Activated CD4-positive, alpha-beta T cell treated with anti-CD3 and anti-CD28 coated beads, Interleukin-10, Interleukin-2, amounts not matched to agents 100 ng/mL and 50 ng/mL, durations not matched to agents 16 hours and 8 hours (primary cell): ENCODE data around the gene SPCS3.
"Not testable (repeated sequence)": the region's sequence is repeated elsewhere in the genome, so short reads cannot be mapped to it uniquely, and the experiment has no call there.

Experiments
- DNase-seq: peaks from one replicate; pipeline ENCODE4 v3.0.0-alpha.2; 2020

Gene SPCS3

DNA sequence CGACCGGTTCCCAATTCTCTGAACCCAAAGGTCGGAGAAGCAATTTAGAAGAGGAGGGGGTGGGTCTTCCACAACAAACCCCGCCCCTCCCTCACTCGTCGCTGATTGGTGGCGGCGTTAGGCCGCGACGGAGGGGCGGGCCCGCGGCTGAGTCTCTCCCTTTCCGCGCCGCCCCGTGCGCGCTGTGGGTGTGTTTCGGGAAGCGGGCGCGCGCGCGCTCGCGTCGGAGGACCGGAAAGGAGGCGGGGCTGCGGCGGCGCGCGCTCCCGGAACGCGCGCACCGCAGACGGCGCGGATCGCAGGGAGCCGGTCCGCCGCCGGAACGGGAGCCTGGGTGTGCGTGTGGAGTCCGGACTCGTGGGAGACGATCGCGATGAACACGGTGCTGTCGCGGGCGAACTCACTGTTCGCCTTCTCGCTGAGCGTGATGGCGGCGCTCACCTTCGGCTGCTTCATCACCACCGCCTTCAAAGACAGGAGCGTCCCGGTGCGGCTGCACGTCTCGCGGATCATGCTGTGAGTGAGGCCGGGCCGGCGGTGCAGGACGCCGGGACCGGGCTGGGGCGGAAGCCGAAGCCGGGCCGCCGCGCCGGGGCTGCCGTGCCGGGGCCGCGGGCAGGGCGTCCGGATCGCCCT lies at the start of gene SPCS3:
SPCS3 (plus strand) TSS at position 263 of the 636 bp plus-strand sequence; CDS start at position 374, 111 bp downstream.
- peak; percentile 96 for DNase-seq

DNA sequence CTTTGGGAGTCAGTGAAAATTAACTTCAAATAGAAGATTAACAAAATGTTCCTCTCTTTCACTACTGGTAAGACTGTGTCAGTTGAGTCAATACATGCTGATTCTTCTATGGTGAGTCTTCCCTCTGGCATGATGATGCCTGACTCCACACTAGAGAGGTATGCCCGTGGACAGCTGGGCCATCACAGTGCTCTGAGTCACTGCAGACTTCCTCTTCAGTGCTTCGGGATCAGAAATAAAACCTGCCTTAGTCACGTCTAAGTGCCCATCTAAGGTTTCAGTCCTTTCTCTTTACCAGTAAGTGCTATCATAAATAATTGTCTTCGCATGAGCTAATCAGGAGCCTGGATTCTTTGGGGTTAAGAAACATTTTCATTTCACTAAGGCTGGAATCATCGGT lies 49.1 kb upstream of the SPCS3 start:
- DNase-seq: no peak

DNA sequence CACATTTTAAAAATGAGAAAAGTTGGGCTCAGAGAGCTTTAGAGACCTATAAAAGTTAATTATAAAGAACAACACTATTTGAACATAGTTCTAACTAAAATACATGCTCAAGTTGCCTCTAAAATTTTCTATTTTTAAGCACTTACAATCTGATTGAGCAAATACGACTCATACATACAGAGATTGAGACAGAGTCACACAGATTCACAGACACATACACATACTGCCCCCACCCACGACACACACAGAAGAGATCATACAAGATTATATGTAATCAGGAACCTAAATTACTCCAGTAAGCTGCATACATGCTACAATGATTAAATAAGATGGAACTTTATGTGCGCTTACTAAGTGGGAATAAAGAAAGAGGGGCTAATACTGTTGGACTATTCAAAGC lies 48.0 kb upstream of the SPCS3 start:
- DNase-seq: no peak

DNA sequence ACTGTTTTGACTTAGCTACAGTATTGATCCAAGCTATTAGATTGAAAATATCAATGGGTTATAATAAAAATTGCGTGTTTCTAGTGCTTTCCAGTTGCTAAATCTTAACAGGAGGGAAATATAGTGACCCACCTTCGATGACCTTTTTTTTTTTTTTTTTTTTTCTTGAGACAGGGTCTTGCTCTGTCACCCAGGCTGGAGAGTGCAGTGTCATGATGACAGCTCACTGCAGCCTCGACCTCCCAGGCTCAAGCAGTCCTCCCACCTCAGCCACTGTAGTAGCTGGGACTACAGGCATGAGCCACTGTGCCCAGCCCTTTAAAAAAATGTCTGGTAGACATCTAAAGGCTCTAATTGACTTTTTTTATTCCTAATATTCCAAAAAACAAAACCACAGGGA lies 47.0 kb upstream of the SPCS3 start:
- no peak for DNase-seq

DNA sequence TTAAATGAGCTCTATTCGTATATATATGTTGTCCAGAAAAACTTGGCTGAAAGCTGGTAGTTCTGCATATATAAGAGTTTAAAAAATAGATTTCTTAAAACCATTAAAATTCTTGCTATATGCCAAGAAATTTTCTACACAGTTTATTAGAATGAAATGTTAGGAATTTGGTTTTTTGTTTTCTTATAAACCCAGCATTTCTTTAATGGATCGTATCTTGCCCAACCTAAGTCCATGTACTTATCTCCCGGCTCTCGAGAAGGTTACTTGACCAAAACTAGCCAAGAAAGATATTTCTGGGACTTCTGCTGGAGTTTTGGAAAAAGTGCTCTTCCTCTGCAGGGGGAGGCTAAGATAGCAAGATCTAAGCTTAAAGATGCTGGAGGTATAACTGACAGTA lies 46.0 kb upstream of the SPCS3 start:
- no peak for DNase-seq

DNA sequence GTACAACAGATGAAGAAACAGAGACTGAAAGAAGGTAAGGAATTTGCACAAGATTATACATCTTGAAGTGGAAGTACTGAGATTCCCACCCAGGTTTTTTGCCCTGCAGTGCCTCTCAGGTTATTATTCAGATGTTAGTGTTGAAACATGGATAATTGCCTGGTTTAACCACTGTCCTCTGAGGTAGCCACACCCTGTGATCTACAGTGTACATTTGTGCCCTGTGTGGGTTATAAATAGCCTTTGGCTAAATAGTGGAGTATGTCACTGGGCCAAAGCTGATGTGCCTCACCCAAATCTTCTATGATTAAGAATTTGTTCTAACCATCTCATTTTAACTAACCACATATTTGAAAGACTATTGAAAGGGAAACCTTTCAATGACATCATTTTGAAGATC lies 45.3 kb upstream of the SPCS3 start:
- DNase-seq: no peak

- DNase-seq: no peak
Observed at GRCh38 chr4:176276710-176277109, 43.1 kb upstream of the SPCS3 start.

- DNase-seq: peak; percentile 28
Observed at GRCh38 chr4:176277162-176277904, 42.4 kb upstream of the SPCS3 start.

- not testable (repeated sequence) for DNase-seq
Observed at GRCh38 chr4:176279560-176279959, 40.2 kb upstream of the SPCS3 start.

- DNase-seq: no peak
Observed at GRCh38 chr4:176286728-176287127, 33.0 kb upstream of the SPCS3 start.

DNA sequence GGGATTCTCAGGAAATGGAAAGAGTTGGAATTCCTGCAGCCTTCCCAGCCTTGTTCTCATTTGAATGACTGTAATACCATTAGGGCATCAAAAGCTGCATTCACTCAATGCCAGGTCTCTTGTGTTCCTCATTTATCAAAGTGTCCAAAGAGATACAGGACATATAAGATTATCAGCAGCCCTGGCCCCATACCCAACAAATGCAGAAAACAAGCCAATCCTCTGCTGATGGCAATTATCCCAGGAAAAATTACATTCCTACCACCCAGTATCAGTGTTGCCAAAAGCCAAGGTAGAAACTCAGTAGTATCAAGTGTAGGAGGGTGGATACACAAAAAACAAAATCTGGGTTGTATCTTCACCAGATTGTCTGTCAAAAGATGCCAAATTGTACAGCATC lies 32.2 kb upstream of the SPCS3 start:
- no peak for DNase-seq

- DNase-seq: no peak
Observed at GRCh38 chr4:176288020-176288419, 31.7 kb upstream of the SPCS3 start.

GRCh38 chr4:176289561-176289960 lies 30.2 kb upstream of the SPCS3 start:
- no peak for DNase-seq

GRCh38 chr4:176290520-176290919 lies 29.2 kb upstream of the SPCS3 start:
- no peak for DNase-seq

DNA sequence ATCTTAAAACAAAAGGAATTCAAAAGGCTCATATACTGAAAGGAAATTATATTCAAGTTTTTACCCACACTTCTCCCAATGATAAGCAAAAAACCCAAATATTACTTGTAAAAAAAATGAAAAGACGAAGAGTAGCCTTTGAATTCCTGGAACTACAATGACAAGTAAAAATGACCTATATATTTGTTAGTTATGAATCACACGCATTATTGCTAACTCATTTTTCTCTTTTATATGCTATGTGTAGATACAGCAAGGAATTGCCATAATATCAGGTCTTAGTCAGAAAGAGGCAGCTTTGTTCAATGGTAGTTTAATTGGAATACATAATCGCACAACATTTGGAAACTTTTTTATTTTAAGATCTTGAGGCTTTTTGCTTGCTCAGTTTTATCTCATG lies 28.0 kb upstream of the SPCS3 start:
- DNase-seq: no peak

- no peak for DNase-seq
Observed at GRCh38 chr4:176292920-176293319, 26.8 kb upstream of the SPCS3 start.

DNA sequence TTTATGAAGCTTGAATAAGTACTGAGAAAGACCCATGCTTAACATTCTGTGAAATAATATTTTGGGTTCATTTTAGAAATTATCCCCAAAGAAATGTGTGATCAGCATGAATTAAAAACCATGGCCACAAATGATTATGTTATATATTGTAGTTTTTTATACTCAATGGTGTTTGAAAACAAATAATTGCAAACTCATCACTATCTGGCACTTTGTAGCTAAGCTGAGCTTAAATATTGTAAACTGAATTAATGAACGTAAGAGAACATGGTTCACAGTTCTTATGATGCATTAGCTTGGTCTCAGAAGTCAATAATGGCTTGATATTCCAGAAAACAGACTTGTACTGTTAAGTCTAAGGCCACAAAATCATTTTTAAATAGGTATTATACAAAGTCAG lies 26.1 kb upstream of the SPCS3 start:
- DNase-seq: no peak

- not testable (repeated sequence) for DNase-seq
Observed at GRCh38 chr4:176295907-176296306, 23.9 kb upstream of the SPCS3 start.

DNA sequence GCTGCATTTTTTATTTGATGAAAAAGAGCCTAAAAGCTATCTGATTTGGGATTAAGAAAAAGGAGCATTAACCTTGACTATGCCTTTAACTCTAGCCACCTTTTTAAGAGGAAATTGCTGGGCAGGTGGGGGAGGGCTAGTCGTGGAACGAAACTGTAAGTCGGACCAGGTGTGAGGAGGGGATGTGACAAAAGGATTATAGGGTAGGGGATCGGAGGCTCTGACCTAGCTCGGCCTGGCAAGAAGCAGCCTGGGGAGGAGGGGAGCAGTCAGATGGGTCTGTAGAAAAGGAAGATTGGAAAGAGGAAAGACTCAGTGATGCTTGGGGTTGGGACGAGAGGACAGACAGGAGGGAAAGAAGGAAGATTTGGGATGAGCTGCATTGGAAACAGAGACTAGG lies 21.1 kb upstream of the SPCS3 start:
- DNase-seq: no peak

DNA sequence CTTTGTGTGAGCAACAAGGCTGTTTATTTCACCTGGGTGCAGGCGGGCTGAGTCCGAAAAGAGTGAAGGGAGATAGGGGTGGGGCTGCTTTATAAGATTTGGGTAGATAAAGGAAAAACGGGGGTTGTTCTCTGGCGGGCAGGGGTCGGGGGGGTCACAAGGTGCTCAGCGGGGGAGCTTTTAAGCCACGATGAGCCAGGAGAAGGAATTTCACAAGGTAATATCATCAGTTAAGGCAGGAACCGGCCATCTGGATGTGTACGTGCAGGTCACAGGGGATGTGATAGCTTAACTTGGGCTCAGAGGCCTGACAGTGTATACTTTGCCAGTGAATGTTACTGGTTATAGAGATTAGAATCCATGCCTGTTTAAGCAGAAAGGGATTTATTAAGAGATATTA lies 19.7 kb upstream of the SPCS3 start:
- no peak for DNase-seq

- no peak for DNase-seq
Observed at GRCh38 chr4:176300565-176300964, 19.2 kb upstream of the SPCS3 start.

- no peak for DNase-seq
Observed at GRCh38 chr4:176302283-176303275, 17.2 kb upstream of the SPCS3 start.

GRCh38 chr4:176303938-176304337 lies 15.8 kb upstream of the SPCS3 start:
- DNase-seq: no peak
